Spleen (tissue), 11 donors: Measurements from ENCODE around the gene APRT. TPM values are rescaled to one million over a fixed set of nuclear protein-coding genes. Genes with fewer than 3 reads are reported as not detected.
A peak's percentile ranks its signal among the peaks of the same experiment; 100 is the strongest.

ENCODE experiments used
- DNase-seq: peaks from one replicate; pipeline ENCODE4 v3.0.0-alpha.2; 2020
- H3K27ac ChIP-seq, 8 donors: fragments of 200-600 bp; sonication (generic) in 7 of 8; 1 replicate in 4 of 8; 2 replicates in 4 of 8; pipeline versions ENCODE4 v1.5.0 to v1.8.0; 2016 to 2021; ENCODE audit warnings: inconsistent platforms in 4 of 8, mild to moderate bottlenecking in 4 of 8, moderate library complexity in 1 of 8
- H3K27me3 ChIP-seq, 7 donors: fragments of 200-600 bp; sonication (generic) in 6 of 7; replicated peaks in 1 of 7; 1 replicate in 4 of 7; 2 replicates in 3 of 7; pipeline versions ENCODE4 v1.5.0 to v1.8.0; 2016 to 2021; ENCODE audit warnings: inconsistent platforms in 3 of 7, mild to moderate bottlenecking in 1 of 7
- H3K36me3 ChIP-seq, 6 donors: fragments of 200-600 bp; sonication (generic) in 5 of 6; 1 replicate in 4 of 6; 2 replicates in 2 of 6; pipeline versions ENCODE4 v1.5.0 to v1.8.0; 2016 to 2021; ENCODE audit warnings: inconsistent platforms in 2 of 6
- H3K4me1 ChIP-seq, 6 donors: fragments of 200-600 bp; sonication (generic) in 5 of 6; 1 replicate in 3 of 6; 2 replicates in 3 of 6; pipeline versions ENCODE4 v1.5.0 to v1.8.0; 2016 to 2021; ENCODE audit warnings: inconsistent platforms in 3 of 6
- H3K4me3 ChIP-seq, 8 donors: fragments of 200-600 bp; sonication (generic) in 7 of 8; 1 replicate in 4 of 8; 2 replicates in 4 of 8; pipeline versions ENCODE4 v1.5.0 to v1.8.0; 2016 to 2021; ENCODE audit warnings: inconsistent platforms in 4 of 8, mild to moderate bottlenecking in 4 of 8, moderate library complexity in 2 of 8
- H3K9me3 ChIP-seq, 8 donors: fragments of 200-600 bp; sonication (generic) in 7 of 8; 1 replicate in 4 of 8; 2 replicates in 4 of 8; pipeline versions ENCODE4 v1.5.0 to v1.8.0; 2016 to 2021; ENCODE audit warnings: inconsistent platforms in 4 of 8
- POLR2A ChIP-seq, 3 donors: fragments of 450-650 bp; IDR thresholded peaks; one replicate each; pipeline ENCODE4 v1.5.1; 2017; ENCODE audit warnings: antibody characterized with exemption in 3 of 3, mild to moderate bottlenecking in 1 of 3
- POLR2AphosphoS5 ChIP-seq, 3 donors: sonication (generic); formaldehyde crosslinking; IDR thresholded peaks; one replicate each; pipeline ENCODE4 v1.5.1; 2017; ENCODE audit warnings: antibody characterized with exemption in 3 of 3
- WGBS, 5 donors: extraction: QIAGEN DNeasy Blood & Tissue Kit in 3 of 5; methylation state at CpG; one replicate each; pipeline versions ENCODE4 v1.1.5 to v1.1.7; 2013 to 2018; 5-methylcytosine and 5-hydroxymethylcytosine counted together
- intact Hi-C: fragments of 100-400 bp; cut with DNase I; formaldehyde crosslinking; loops from one replicate; pipeline ENCODE4 v1.15.0; 2023; ENCODE audit warnings: low total_unique reads
- polyA plus RNA-seq, 3 donors: library from polyadenylated mRNA; stranded (reverse); fragments of 200-250 nt; gene quantifications; one replicate each; pipeline ENCODE4 v1.2.1, GENCODE V29; 2013
- total RNA-seq, 7 donors: library from RNA; depleted of rRNA in 3 of 7; stranded (reverse); fragments of >200 nt in 3 of 7; fragmentation: NEBNext Ultra II Directional in 4 of 7; extraction: Animal tissue kit (Norgen Biotek cat#: 25700) in 4 of 7; gene quantifications; one replicate each; pipeline versions ENCODE4 v1.1.0 to v1.2.1, GENCODE V29; 2016 to 2021
- TF ChIP-seq, protein P1 (sequence below), 11 experiments: fragments of 200-600 bp in 7 of 11; fragments of 450-650 bp in 4 of 11; sonication (generic) in 4 of 11; IDR thresholded peaks in 8 of 11; conservative IDR thresholded peaks in 3 of 11; 1 replicate in 7 of 11; 2 replicates in 4 of 11; pipeline versions ENCODE4 v1.4.0 to v1.8.0; 2016 to 2021; ENCODE audit warnings: antibody characterized with exemption in 11 of 11, inconsistent platforms in 4 of 11, mild to moderate bottlenecking in 1 of 11
- donor health status: healthy with polysubstance abuse.
- donor health status: DM: no; HTN: no; CAD: no; lungs with moderate emphysema.
- donor health status: DM: no; HTN: no; CAD: no.
- donor health status: Bipolar disorder and iron deficiency.
- donor health status: healthy.
- donor health status: DM: no; HTN: no; CAD: no.
- donor health status: DM: yes; HTN: yes; CAD: no.

Gene APRT
- total and polyA plus RNA-seq, 10 donors = 84.1 to 259 (median 102) TPM

DNA sequence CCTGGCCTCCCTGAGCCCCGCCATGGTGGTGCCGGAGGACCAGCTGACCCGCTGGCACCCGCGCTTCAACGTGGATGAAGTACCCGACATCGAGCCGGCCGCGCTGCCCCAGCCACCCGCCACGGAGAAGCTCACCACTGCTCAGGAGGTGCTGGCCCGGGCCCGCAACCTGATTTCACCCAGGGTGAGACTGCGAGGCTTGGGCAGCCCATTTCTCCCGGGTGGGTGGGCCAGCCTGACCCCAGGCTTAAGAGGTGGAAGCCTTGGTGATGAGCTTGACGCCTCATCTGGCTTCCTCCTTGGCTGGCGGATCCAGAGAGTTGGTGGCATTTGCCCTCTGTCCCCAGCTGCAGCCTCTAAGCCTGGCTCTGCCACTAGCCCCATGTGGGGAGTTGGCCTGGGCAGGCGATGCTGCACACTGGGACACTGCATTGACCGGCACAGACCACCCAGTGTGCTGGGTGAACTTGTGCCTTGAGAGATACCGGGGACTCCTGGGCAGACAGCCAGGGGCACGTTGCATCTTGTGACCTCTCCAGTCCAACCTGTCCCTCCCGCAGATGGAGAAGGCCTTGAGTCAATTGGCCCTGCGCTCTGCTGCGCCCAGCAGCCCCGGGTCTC, 5.1 kb downstream of the APRT start:
- DNase-seq = no peak
- 87 to 94% (median 89%) methylated on average over 17 to 27 of the region's 27 CpGs for WGBS, 5 donors
- Histone ChIP-seq H3K27ac (no peak overlapping the region), H3K36me3 (peaks cover 0 to 49% (median 24%) of the 10 kb centered on the region in 6 donors), H3K9me3 (no peaks in the 10 kb centered on the region), H3K27me3 (peaks cover 0 to 10% (median 0%) of the 10 kb centered on the region in 7 donors), H3K4me3 (no peak overlapping the region), H3K4me1 (peaks cover 18 to 72% (median 50%) of the 10 kb centered on the region in 6 donors)
- intact Hi-C loops = no loop called here
- TF ChIP-seq POLR2AphosphoS5 (IDR thresholded peaks at IDR 0.05) = peak in 2 of 3 donors; percentile 13 to 54
- TF ChIP-seq, protein P1, sequence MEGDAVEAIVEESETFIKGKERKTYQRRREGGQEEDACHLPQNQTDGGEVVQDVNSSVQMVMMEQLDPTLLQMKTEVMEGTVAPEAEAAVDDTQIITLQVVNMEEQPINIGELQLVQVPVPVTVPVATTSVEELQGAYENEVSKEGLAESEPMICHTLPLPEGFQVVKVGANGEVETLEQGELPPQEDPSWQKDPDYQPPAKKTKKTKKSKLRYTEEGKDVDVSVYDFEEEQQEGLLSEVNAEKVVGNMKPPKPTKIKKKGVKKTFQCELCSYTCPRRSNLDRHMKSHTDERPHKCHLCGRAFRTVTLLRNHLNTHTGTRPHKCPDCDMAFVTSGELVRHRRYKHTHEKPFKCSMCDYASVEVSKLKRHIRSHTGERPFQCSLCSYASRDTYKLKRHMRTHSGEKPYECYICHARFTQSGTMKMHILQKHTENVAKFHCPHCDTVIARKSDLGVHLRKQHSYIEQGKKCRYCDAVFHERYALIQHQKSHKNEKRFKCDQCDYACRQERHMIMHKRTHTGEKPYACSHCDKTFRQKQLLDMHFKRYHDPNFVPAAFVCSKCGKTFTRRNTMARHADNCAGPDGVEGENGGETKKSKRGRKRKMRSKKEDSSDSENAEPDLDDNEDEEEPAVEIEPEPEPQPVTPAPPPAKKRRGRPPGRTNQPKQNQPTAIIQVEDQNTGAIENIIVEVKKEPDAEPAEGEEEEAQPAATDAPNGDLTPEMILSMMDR (IDR thresholded peaks at IDR 0.05 in 8 of 11, conservative IDR thresholded peaks at IDR 0.05 in 3 of 11) = no peak

DNA sequence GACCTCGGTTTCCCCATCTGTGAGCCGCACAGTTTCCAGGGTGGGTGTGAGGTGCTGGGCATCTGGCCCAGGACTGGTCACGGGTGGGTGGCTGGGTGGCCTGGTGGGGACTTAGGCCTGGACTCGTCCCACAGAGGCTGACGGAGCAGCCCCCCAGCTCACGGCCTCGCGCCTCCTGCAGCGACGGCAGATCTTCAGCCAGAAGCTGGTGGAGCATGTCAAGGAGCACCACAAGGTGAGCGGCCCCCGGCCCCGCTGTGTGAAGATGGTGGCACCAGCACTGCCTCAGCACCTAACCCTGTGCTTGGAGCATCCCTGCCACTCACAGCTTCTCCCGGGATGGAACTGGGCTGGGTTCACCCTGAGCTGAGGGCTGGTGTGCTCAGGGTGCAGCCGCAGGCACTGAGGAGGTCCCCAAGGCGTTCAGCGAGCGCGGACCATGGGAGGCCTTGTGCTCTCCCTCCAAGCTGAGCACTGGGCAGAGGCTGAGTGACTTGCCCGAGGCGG, 5.8 kb downstream of the APRT start:
- peaks cover 16 to 72% (median 46%) of the 10 kb centered on the region in 6 donors for H3K4me1 ChIP-seq
- DNase-seq = no peak

GRCh38 chr16:88805340-88805715, 6.4 kb downstream of the APRT start:
- WGBS, 5 donors = 87 to 93% (median 90%) methylated on average over 6 to 22 of the region's 22 CpGs
- H3K36me3 ChIP-seq = peaks cover 0 to 46% (median 24%) of the 10 kb centered on the region in 6 donors

More for the DNA sequence above, 5.8 kb downstream of the APRT start:
- 92 to 95% (median 94%) methylated on average over 13 to 21 of the region's 21 CpGs for WGBS, 5 donors
- Histone ChIP-seq H3K9me3 (no peaks in the 10 kb centered on the region), H3K27me3 (peaks cover 0 to 10% (median 0%) of the 10 kb centered on the region in 7 donors), H3K27ac (no peak overlapping the region), H3K36me3 (peaks cover 0 to 49% (median 24%) of the 10 kb centered on the region in 6 donors), H3K4me3 (no peak overlapping the region)
- intact Hi-C loops = no loop called here
- TF ChIP-seq POLR2AphosphoS5 (IDR thresholded peaks at IDR 0.05) = peak in 2 of 3 donors; percentile 37 to 55
- no peak for TF ChIP-seq POLR2A (IDR thresholded peaks at IDR 0.05)

DNA sequence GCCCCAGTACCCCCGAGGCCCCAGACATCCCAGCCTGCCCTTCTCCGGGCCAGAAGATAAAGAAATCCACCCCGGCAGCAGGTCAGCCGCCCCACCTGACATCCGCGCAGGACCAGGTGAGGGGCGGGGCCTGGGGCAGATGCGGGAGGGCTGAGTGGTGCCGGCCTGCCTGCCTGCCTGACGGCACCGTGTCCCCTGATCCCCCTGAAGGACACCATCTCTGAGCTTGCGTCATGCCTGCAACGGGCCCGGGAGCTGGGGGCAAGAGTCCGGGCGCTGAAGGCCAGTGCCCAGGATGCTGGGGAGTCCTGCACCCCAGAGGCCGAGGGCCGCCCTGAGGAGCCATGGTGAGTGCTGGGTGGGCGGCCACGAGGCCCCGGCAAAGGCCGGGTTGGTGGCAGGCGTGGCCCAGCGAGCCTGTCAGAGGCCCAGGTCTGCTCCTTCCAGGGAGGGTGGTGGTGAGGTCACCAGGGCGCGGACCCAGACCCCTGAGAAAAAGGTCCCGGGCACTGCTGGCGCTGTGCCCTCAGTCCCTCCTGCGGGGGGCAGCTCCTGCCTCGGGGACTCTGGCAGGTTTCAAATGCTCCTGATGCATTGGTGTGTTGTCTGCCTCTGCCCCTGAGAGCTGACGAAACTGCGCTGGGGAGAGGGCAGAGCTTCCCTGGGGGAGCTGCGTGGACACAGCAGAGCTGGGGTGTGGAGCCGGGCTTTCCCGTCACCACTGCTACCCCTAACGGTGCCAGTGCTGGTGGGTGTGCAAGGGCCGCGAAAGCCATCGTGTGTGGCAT, 7.0 kb downstream of the APRT start:
- TF ChIP-seq POLR2AphosphoS5 (IDR thresholded peaks at IDR 0.05) = peak in 1 of 3 donors; percentile 32
- no peak for TF ChIP-seq POLR2A (IDR thresholded peaks at IDR 0.05)
- Histone ChIP-seq H3K9me3 (no peaks in the 10 kb centered on the region), H3K36me3 (peaks cover 0 to 40% (median 20%) of the 10 kb centered on the region in 6 donors), H3K27me3 (peaks cover 0 to 10% (median 0%) of the 10 kb centered on the region in 7 donors), H3K27ac (peak overlapping the region in 1 of 8 donors; percentile 84), H3K4me3 (peak overlapping the region in 4 of 8 donors; percentile 64 to 82 (median 79)), H3K4me1 (peaks cover 5 to 69% (median 38%) of the 10 kb centered on the region in 6 donors)
- intact Hi-C loops = no loop called here
- 10 to 41% (median 36%) methylated on average over 6 to 39 of the region's 39 CpGs for WGBS, 5 donors
- peak; percentile 83 for DNase-seq

More at GRCh38 chr16:88805340-88805715, 6.4 kb downstream of the APRT start:
- Histone ChIP-seq H3K9me3 (no peaks in the 10 kb centered on the region), H3K27me3 (peaks cover 0 to 10% (median 0%) of the 10 kb centered on the region in 7 donors), H3K4me3 (no peak overlapping the region), H3K27ac (no peak overlapping the region), H3K4me1 (peaks cover 10 to 69% (median 41%) of the 10 kb centered on the region in 6 donors)
- DNase-seq = peak; percentile 82
- intact Hi-C loops = no loop called here
- TF ChIP-seq POLR2AphosphoS5 (IDR thresholded peaks at IDR 0.05) = peak in 2 of 3 donors; percentile 6 to 16
- TF ChIP-seq POLR2A (IDR thresholded peaks at IDR 0.05) = no peak

GRCh38 chr16:88804173-88804551, 7.6 kb downstream of the APRT start:
- 2 to 4% (median 3%) methylated on average over 13 to 16 of the region's 16 CpGs for WGBS, 5 donors
- peaks cover 0 to 10% (median 0%) of the 10 kb centered on the region in 7 donors for H3K27me3 ChIP-seq
- H3K4me3 ChIP-seq = peak overlapping the region in 4 of 8 donors; percentile 64 to 82 (median 79)
- TF ChIP-seq POLR2A (IDR thresholded peaks at IDR 0.05) (no peak), POLR2AphosphoS5 (IDR thresholded peaks at IDR 0.05) (no peak)
- TF ChIP-seq, protein P1 (IDR thresholded peaks at IDR 0.05 in 8 of 11, conservative IDR thresholded peaks at IDR 0.05 in 3 of 11) = no peak
- peaks cover 5 to 68% (median 34%) of the 10 kb centered on the region in 6 donors for H3K4me1 ChIP-seq
- H3K9me3 ChIP-seq = no peaks in the 10 kb centered on the region
- intact Hi-C loops = no loop called here
- H3K36me3 ChIP-seq = peaks cover 0 to 35% (median 14%) of the 10 kb centered on the region in 6 donors
- DNase-seq = peak; percentile 84
- H3K27ac ChIP-seq = peak overlapping the region in 1 of 8 donors; percentile 84
